NCI-H128 (cell line): ENCODE results near the gene ARHGAP25.

ENCODE experiments used
- DNase-seq: peaks from one replicate; lab custom pipeline; 2025; ENCODE audit not compliant: unreplicated experiment; lab: John Stamatoyannopoulos, UW

ARHGAP25 gene

DNA sequence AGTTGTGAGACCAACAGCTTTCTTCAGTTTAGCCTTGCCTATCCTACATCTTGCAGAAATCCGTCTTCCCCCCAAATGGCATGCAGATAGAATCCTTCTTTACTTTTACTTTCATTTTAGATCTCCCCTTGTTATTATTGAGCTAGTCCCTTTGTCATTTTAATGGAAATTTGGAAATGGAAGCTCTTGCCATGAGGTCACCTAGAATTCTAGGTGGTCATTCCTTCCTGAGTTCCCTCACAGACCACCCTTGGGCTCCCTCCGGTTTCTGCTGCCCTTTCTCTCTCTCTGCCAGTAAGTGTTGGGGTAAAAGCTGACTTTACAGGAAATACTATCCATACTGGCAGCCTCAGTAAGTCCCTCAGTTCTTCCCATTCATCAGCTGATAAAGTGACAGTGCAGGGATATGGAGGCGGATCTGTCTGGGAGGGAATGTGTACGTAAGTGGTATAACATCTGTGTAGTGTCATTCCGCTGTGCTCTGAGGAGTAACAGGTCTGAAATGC is 30.2 kb downstream of the ARHGAP25 start:
- DNase-seq, result no peak

DNA sequence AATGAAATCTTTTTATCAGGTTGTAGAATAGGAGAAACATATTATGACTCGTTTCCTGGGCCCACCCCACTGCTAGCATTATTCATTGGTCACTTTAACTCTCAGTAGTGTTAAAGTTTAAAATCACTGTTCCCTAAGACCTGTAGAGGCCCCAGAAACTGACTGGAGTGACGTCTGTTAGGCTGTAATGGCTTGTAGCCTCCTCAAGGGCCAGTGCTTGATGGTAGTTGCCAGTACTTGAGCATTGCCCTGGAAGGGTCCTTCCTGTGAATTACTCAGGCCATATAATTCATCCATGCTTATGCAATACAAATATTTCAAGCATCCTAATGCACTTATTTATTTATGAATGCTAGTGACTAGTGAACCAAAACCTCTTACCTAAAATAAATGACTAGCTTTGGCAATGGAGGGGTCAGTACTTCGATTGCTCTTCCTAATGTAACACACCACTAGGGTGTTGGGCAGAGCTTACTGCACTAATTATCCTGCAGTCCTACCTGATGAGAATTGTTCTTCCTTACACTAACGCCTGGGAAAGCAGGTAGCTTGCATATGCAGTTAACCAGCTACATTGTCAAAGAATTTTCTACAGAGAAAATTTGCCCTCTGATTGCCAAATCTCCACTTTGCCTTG is 31.2 kb downstream of the ARHGAP25 start:
- DNase-seq, result no peak

DNA sequence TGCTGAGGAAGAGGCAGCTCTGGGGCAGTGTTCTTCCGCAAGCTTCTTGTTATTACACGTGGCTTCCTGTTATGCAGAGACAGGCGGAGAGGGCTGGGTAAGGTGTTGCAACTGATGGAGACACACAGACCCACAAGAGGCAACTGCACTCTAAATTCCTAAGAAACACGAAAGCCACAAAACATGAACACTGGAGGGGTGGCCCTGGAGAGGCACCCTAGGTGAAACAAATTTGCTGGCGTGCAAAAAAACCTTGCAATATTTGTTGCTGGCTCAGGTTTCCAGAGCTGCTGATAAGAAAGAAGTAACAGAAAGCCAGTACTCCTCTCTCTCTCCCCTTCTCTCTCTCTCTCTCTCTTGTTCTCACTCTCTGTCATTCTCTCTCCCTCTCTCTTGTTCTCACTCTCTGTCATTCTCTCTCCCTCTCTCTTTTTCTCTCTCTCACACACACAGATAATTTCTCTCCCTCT is 31.8 kb downstream of the ARHGAP25 start:
- DNase-seq, result no peak

DNA sequence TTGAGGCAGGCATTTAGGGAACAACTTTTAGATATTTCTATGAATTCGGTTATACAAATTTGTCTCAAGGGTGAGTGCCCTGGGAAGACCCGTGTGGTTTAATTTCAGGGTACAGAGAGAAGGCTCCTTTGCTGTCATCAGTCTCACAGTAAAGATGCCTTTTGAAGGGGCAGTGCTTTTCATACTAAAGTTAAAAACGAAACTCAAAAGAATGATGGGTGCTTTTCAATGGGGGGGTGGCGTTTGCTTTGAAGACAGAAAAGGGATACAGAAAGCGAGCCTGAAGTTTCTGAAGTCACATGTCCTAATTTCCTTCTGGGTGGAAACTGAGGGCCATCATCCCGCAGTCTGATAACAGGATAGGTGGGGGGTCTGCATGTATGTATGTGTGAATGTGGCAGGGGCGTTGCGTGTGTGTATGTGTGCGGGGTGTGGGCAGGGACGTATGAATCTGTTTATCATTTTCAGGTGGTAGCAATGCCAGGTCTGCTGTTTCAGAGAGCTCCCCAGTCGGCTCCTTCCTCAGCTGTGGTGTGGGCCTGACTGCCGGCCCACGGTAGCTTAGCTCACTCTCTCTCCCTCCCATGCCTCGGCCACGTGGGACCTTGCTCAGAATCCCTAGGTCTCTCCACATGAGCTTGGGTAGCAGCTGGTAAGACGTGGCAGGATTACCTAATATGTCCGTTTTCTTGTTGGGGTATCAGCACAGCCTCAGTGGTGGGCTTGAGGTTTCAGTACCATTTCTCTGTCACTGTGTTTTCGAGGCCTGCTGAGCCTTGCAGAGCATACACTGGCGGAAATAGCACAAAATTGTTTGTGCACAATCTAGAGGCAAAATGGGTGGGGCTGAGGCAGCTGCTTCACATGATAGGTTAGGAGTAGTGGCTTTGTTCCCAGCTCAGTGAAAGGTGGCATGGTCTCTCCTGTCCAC is 32.7 kb downstream of the ARHGAP25 start:
- DNase-seq, result no peak

DNA sequence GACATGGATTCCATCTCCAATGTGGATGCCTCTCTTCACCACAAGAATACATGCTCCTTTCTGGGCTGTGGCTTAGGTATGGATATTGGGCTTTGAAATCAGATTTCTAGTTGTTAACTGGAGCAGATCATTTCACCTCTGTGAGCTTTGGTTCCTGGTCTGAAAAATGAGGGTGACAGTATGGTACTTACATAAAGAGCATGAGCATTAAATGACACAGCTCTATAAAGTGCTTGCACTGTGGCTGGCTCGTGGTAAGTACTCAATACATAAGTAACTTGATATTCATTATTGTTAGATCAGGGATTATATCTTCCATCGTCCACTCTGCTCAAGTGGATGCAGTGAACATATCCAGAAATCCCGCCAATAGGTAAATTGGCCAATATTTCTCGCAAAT is 33.4 kb downstream of the ARHGAP25 start:
- no peak for DNase-seq

DNA sequence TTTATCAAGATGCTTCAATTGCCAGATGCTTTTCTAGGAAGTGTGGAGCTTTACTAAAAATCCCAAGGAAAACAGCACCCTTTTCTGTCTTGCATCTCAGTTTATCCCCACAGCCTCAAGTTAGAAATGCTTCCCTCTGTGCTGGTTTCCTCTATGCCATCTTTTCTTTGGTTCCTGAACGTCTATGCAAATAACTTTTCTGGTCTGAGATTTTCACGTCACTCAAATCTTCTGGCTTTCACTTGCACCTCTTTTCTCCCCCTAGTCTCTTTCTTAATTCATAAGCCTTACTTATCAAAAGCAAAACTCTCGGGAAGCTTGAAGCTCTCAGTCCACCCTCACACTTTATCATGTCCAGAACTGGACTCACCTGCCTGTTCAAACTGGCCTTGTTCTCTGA is 33.9 kb downstream of the ARHGAP25 start:
- DNase-seq, result no peak

GRCh38 chr2:68768951-68769350 is 34.3 kb downstream of the ARHGAP25 start:
- no peak for DNase-seq

GRCh38 chr2:68769586-68770270 is 35.1 kb downstream of the ARHGAP25 start:
- DNase-seq, result no peak

GRCh38 chr2:68770271-68771111 is 35.9 kb downstream of the ARHGAP25 start:
- DNase-seq, result no peak

DNA sequence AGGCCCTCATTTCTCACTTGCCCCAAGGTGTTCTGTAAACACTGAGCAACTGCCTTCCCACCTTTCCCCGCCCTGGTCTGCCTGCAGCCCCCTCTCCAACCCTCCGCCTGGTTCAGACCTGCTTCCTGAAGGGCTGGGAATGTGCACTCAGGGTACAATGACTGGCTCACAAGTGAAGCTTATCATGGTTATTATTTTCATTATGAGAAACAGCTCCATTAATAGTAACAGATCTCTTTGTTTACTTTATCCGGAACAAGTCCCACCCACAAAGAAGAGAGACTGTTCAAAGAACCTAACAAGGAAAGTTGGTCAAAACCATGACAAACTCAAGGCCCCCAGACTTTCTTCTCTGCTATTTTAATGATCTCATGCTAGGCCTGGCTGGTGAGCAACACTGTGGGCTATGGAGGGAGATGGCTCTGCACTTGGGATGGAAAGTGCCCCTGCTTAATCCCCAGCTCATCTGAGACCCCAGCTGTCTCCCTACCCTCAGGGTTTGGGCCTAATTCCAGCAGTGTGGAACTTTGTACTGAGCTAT is 36.7 kb downstream of the ARHGAP25 start:
- no peak for DNase-seq

- DNase-seq, result no peak
Measured at GRCh38 chr2:68772109-68772508, 37.5 kb downstream of the ARHGAP25 start.

DNA sequence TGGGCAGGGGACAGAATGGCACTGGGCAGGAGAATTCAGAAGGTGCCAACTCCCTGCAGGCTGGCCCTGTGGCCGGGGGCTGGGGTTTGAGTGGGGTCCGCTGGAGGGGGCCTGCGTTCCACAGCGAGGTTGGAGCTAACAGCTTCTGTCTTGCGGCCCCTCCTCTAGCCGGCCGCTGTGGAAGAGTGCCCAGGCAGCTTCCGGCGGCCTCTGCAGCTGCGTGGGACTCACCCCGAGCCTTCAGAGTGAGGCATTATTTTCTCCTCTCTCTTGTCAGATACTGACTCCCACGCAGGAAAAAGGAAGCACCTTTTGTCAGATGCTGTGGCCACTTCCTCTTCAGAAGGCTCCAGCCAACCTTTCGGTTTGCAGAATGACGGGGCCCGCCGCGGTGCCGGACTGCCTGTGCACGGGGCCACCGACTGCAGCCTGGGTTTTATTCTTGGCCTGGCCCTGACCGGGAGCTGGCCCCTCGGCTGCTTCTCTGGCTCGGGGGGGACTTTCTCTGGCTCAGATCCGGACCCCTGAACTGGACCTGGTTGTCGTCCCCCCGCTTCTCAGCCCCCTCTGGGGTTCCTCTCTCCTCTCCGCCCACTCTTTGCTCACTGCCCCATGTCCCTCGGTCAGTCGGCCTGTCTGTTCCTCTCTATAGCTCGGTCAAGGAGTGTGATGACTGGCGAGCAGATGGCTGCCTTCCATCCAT is 40.1 kb downstream of the ARHGAP25 start:
- no peak for DNase-seq

DNA sequence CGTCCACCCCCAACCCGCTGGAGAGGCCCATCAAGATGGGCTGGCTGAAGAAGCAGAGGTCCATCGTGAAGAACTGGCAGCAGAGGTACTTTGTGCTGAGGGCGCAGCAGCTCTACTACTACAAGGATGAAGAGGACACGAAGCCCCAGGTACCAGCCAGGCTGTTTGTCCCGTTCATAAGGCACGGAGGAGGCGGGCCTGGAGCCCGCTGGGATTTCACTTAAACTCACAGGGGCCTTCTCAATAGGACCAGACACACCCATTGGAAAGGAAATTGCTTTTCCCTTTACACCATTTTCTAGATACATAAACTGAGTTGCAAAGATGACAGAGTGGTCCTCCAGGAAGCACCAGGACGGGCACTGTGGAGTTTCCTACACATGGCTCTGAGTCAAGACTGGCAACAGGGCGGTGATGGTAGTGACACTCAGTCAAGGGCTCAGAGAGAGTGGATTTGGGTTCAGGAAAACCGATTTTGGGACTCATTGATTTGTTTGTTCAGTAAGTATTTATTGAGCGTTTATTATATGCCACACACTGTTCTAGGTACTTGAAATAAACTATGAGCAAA is 40.7 kb downstream of the ARHGAP25 start:
- no peak for DNase-seq

DNA sequence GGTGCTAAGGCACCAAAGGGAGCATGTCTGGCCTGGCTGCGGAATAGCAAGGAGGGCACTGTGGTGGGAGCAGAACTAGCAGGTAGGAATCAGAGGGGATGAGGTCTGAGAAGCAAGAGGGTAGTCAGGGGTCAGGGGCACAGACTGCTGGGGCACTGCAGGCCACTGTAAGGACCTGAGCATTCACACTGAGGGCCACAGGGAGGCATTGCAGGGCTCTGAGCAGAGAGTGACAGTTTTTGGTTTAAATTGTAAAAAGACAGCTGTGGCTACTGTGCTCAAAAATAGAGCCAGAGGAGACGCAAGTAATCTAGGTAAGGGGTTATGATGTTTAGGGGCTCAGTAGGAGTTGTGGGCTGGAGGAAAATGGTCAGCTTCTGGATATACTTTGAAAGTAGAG is 41.5 kb downstream of the ARHGAP25 start:
- no peak for DNase-seq

GRCh38 chr2:68779595-68779994 is 45.0 kb downstream of the ARHGAP25 start:
- no peak for DNase-seq

DNA sequence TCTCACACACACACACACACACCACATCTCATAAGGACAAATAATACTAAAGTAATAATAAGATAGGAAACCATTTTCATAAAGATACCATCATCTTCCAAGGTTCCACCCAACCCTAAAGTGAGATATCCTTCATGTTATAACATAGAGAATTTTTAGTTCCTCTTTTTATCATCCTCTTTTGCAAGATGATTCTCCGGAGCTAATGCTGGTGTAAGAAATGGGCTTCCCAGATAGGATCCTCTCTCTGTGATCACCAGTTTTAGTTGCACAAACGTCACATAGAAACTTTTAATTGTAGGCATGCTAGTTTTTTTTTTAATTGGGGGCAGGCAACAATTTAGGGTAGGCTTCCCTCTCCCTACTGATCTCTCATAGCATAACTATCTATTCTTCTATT is 49.6 kb downstream of the ARHGAP25 start:
- no peak for DNase-seq

GRCh38 chr2:68784915-68785314 is 50.3 kb downstream of the ARHGAP25 start:
- no peak for DNase-seq

GRCh38 chr2:68787356-68787755 is 52.7 kb downstream of the ARHGAP25 start:
- DNase-seq, result no peak

DNA sequence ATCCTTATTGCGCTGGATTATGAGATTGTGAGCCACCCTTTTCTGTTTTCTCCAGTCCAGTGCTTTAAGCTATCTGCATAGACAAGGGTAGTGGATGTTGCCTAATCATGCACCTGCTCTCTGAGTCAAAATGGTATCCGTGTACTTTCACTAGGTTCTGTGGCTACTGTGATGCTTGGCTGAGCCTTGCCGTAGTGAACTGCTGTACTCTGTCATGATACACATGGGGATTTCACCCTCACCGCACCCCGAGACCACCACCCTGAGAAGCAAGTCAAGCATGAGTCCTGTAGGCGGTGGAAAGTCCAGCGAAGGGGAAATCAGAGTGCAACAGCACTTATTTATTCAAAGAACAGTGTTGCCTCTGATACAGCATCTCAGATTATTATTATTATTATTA is 55.0 kb downstream of the ARHGAP25 start:
- DNase-seq, result no peak
